Measurements from ENCODE around the gene SNRPA1. TPM values are rescaled to one million over a fixed set of nuclear protein-coding genes. Genes with fewer than 3 reads are reported as not detected.
A peak's percentile ranks its signal among the peaks of the same experiment; 100 is the strongest.

The SNRPA1 gene
- total and polyA plus RNA-seq, 2 of the 13 experiments (the other 11 are each of a cell fraction or from before 2014, with no cell fraction given) = 41.2 to 108 TPM

DNA sequence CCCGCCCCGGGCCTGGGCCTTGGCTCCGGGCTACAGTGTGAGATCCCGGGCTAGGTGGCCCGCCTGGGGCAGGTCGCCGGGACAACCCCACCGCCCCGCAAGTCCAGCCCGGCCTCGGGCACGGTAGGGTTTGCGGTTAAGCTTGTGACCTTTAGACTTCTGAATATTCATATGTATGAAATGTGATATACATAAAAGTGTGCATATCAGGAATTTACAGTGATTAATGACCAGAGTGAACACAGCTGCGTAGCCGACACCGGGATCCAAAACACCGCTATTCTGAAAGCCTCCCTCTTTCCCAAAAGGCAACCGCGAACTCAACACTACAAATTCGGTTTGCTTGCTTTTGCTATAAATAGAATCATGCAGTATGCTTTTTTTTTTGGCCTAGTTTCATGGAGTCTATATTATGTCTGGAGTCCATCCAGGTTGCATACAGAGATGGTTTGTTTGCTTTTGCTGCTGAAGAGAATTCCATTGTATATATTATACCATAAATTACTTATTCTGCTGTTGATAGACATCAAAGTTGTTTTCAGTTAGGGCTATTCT is 636 bp upstream of the SNRPA1 start (continued):
- no peak for TF ChIP-seq ZNF33B (CRISPR knock-in tag; IDR thresholded peaks at IDR 0.05)
- TF ChIP-seq, protein P1, sequence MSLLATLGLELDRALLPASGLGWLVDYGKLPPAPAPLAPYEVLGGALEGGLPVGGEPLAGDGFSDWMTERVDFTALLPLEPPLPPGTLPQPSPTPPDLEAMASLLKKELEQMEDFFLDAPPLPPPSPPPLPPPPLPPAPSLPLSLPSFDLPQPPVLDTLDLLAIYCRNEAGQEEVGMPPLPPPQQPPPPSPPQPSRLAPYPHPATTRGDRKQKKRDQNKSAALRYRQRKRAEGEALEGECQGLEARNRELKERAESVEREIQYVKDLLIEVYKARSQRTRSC (CRISPR knock-in tag; IDR thresholded peaks at IDR 0.05; ENCODE audit: low read depth) = no peak
- no peak for TF ChIP-seq ZNF333 (CRISPR knock-in tag; IDR thresholded peaks at IDR 0.05; ENCODE audit: borderline replicate concordance)
- no peak for TF ChIP-seq MAZ (IDR thresholded peaks at IDR 0.05; ENCODE audit: borderline replicate concordance, low read depth, low read length)
- TF ChIP-seq MAZ (CRISPR knock-in tag; IDR thresholded peaks at IDR 0.05; ENCODE audit: low read depth) = no peak
- TF ChIP-seq POLR2G (IDR thresholded peaks at IDR 0.05; ENCODE audit: low read depth, low read length) = peak; percentile 7; the same call in 1 of the 2 replicates
- TF ChIP-seq, protein P2, sequence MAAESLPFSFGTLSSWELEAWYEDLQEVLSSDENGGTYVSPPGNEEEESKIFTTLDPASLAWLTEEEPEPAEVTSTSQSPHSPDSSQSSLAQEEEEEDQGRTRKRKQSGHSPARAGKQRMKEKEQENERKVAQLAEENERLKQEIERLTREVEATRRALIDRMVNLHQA (CRISPR knock-in tag; IDR thresholded peaks at IDR 0.05) = no peak
- TF ChIP-seq, protein P3, sequence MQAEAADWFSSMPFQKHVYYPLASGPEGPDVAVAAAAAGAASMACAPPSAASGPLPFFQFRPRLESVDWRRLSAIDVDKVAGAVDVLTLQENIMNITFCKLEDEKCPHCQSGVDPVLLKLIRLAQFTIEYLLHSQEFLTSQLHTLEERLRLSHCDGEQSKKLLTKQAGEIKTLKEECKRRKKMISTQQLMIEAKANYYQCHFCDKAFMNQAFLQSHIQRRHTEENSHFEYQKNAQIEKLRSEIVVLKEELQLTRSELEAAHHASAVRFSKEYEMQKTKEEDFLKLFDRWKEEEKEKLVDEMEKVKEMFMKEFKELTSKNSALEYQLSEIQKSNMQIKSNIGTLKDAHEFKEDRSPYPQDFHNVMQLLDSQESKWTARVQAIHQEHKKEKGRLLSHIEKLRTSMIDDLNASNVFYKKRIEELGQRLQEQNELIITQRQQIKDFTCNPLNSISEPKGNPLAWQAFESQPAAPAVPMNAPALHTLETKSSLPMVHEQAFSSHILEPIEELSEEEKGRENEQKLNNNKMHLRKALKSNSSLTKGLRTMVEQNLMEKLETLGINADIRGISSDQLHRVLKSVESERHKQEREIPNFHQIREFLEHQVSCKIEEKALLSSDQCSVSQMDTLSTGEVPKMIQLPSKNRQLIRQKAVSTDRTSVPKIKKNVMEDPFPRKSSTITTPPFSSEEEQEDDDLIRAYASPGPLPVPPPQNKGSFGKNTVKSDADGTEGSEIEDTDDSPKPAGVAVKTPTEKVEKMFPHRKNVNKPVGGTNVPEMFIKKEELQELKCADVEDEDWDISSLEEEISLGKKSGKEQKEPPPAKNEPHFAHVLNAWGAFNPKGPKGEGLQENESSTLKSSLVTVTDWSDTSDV (CRISPR knock-in tag; IDR thresholded peaks at IDR 0.05) = no peak
- no peak for TF ChIP-seq TGIF2 (CRISPR knock-in tag; IDR thresholded peaks at IDR 0.05)
- no peak for TF ChIP-seq FOXA1 (IDR thresholded peaks at IDR 0.05)
- no peak for TF ChIP-seq FOXA1 (CRISPR knock-in tag; IDR thresholded peaks at IDR 0.05)
- no peak for TF ChIP-seq U2AF2 (IDR thresholded peaks at IDR 0.05; ENCODE audit: low read depth, low read length)
- 0 out of 2 replicates have a peak, but pooled peaks have one; percentile 3 for TF ChIP-seq NCOA1 (CRISPR knock-in tag; IDR thresholded peaks at IDR 0.05)
- peak; percentile 23; the same call in 1 of the 2 replicates for TF ChIP-seq KDM5A (IDR thresholded peaks at IDR 0.05; ENCODE audit: borderline replicate concordance, low read length)
- TF ChIP-seq ZNF264 (CRISPR knock-in tag; IDR thresholded peaks at IDR 0.05) = no peak
- no peak for TF ChIP-seq NR2C2 (CRISPR knock-in tag; IDR thresholded peaks at IDR 0.05; ENCODE audit: borderline replicate concordance)
- TF ChIP-seq, protein P4, sequence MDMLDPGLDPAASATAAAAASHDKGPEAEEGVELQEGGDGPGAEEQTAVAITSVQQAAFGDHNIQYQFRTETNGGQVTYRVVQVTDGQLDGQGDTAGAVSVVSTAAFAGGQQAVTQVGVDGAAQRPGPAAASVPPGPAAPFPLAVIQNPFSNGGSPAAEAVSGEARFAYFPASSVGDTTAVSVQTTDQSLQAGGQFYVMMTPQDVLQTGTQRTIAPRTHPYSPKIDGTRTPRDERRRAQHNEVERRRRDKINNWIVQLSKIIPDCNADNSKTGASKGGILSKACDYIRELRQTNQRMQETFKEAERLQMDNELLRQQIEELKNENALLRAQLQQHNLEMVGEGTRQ (IDR thresholded peaks at IDR 0.05; ENCODE audit: low read depth, low read length) = no peak
- TF ChIP-seq, protein P4 (CRISPR knock-in tag; IDR thresholded peaks at IDR 0.05; ENCODE audit: borderline replicate concordance) = 0 out of 2 replicates have a peak, but pooled peaks have one; percentile 7
- TF ChIP-seq SIX4 (CRISPR knock-in tag; IDR thresholded peaks at IDR 0.05) = no peak
- TF ChIP-seq, protein P5, sequence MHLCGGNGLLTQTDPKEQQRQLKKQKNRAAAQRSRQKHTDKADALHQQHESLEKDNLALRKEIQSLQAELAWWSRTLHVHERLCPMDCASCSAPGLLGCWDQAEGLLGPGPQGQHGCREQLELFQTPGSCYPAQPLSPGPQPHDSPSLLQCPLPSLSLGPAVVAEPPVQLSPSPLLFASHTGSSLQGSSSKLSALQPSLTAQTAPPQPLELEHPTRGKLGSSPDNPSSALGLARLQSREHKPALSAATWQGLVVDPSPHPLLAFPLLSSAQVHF (CRISPR knock-in tag; IDR thresholded peaks at IDR 0.05) = no peak
- no peak for TF ChIP-seq FOXJ3 (CRISPR knock-in tag; IDR thresholded peaks at IDR 0.05; ENCODE audit: borderline replicate concordance)
- TF ChIP-seq, protein P6, sequence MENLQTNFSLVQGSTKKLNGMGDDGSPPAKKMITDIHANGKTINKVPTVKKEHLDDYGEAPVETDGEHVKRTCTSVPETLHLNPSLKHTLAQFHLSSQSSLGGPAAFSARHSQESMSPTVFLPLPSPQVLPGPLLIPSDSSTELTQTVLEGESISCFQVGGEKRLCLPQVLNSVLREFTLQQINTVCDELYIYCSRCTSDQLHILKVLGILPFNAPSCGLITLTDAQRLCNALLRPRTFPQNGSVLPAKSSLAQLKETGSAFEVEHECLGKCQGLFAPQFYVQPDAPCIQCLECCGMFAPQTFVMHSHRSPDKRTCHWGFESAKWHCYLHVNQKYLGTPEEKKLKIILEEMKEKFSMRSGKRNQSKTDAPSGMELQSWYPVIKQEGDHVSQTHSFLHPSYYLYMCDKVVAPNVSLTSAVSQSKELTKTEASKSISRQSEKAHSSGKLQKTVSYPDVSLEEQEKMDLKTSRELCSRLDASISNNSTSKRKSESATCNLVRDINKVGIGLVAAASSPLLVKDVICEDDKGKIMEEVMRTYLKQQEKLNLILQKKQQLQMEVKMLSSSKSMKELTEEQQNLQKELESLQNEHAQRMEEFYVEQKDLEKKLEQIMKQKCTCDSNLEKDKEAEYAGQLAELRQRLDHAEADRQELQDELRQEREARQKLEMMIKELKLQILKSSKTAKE (CRISPR knock-in tag; IDR thresholded peaks at IDR 0.05; ENCODE audit: borderline replicate concordance) = no peak

Data from HepG2 (cell line).